ENCODE measurements around the gene CABYR. TPM values are rescaled to one million over a fixed set of nuclear protein-coding genes. Genes with fewer than 3 reads are reported as not detected.

CABYR gene
- total RNA-seq (2022; extraction: Qiagen RNA extraction) = 13.8 to 18.9 TPM (median 14.4 TPM) in 5 replicates

GRCh38 chr18:24138789-24139616, at the start of gene CABYR:
Gene CABYR (plus strand): TSS chr18:24139062. CDS start chr18:24143115, 4,053 bp downstream.

Other genes with a start within 250 kb of the CABYR start
- 18.7 to 21.6 TPM (median 19.6 TPM) in 5 replicates for gene TTC39C, start 124.3 kb upstream of the CABYR start, total RNA-seq (2022; extraction: Qiagen RNA extraction)

All from A549 treated with Hydrocortisone at 1 μM for 4 hours (cell line).